ENCODE data around the gene TEX29.

TEX29 gene

DNA sequence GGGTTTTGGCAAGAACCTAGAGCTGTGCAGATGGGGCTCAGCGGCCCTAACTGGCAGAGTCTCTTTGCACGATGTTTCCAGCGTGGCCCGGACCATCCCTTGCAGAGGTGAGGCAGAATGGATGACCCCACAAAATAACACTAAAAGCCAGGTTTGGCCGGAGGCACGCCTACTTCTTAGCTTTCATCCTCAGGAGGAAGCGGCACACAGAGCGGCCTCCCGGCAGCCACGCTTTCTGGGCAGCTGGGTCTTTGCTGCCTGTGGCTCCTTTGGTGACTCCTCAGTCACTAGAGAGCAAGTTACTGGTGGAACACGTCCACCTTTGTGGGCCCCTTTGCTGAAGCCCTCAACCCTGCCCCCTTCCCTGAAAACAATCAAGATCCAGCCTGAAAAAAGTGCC, 25.2 kb downstream of the TEX29 start:
- TF ChIP-seq, protein P1, sequence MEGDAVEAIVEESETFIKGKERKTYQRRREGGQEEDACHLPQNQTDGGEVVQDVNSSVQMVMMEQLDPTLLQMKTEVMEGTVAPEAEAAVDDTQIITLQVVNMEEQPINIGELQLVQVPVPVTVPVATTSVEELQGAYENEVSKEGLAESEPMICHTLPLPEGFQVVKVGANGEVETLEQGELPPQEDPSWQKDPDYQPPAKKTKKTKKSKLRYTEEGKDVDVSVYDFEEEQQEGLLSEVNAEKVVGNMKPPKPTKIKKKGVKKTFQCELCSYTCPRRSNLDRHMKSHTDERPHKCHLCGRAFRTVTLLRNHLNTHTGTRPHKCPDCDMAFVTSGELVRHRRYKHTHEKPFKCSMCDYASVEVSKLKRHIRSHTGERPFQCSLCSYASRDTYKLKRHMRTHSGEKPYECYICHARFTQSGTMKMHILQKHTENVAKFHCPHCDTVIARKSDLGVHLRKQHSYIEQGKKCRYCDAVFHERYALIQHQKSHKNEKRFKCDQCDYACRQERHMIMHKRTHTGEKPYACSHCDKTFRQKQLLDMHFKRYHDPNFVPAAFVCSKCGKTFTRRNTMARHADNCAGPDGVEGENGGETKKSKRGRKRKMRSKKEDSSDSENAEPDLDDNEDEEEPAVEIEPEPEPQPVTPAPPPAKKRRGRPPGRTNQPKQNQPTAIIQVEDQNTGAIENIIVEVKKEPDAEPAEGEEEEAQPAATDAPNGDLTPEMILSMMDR (IDR thresholded peaks at IDR 0.05; ENCODE audit: insufficient read depth, low read length, poor library complexity, severe bottlenecking) = no peak
- Histone ChIP-seq H3K36me3 (ENCODE audit: control insufficient read depth, insufficient read depth, low read length) (no peaks in the 10 kb centered on the region), H3K4me3 (replicated peaks; ENCODE audit: low read depth, low read length) (no peak overlapping the region), H3K27me3 (replicated peaks; ENCODE audit: control insufficient read depth, insufficient read depth, low read length) (no peaks in the 10 kb centered on the region)
- DNase-seq (ENCODE audit: extremely low read depth, insufficient read length) = no peak

DNA sequence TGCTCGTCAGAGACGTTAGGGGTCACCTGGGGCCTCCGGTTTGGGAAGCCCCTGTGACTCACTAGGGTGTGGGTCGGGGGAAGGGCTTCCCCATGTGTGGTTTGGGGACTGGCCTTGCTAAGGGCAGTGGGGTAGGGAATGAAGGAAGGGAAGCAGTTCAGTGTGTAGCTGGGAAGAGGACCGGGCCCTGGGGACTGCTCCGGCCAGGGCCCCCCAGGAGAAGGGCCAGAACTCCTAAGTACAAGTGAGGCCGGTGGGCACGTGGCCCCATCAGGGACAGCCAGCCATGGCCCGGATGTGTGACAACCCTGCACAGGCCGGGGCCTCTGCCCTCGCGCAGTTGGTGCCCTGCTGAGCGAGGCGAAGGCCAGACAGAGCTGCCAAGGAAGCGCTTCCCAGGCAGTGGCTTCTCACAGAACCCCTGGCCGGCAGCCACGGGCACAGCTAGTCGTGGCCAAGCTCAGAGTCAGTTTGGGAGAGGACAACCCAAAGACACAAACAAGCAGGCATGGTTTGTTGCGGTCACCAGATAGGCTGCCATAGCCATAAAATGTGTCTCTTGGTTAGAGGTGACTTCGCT, 25.7 kb downstream of the TEX29 start:
- Histone ChIP-seq H3K4me3 (replicated peaks; ENCODE audit: low read depth, low read length) (no peak overlapping the region), H3K36me3 (ENCODE audit: control insufficient read depth, insufficient read depth, low read length) (no peaks in the 10 kb centered on the region), H3K27me3 (replicated peaks; ENCODE audit: control insufficient read depth, insufficient read depth, low read length) (no peaks in the 10 kb centered on the region)
- no peak for DNase-seq (ENCODE audit: extremely low read depth, insufficient read length)
- TF ChIP-seq, protein P1 (IDR thresholded peaks at IDR 0.05; ENCODE audit: insufficient read depth, low read length, poor library complexity, severe bottlenecking) = no peak

DNA sequence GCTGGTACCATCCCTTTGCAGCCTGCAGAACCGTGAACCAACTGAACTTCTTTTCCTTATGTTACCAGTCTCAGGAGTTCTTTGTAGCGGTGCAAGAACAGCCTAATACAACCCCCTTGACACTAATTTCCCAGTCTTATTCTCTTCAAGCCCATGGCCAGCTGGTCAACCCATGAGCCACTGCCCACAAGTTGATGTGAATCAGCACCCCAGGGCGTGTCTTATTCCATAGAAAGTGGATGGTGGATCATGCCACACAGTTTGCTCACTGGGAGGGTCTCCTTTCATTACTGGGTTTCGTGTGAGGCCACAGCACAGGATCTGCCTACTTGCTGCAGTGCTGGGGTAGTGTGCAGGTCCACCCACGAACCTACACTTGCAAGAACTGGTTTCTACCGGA, 27.0 kb downstream of the TEX29 start:
- DNase-seq (ENCODE audit: extremely low read depth, insufficient read length) = no peak
- TF ChIP-seq, protein P1 (IDR thresholded peaks at IDR 0.05; ENCODE audit: insufficient read depth, low read length, poor library complexity, severe bottlenecking) = no peak
- Histone ChIP-seq H3K4me3 (replicated peaks; ENCODE audit: low read depth, low read length) (no peak overlapping the region), H3K27me3 (replicated peaks; ENCODE audit: control insufficient read depth, insufficient read depth, low read length) (no peaks in the 10 kb centered on the region), H3K36me3 (ENCODE audit: control insufficient read depth, insufficient read depth, low read length) (no peaks in the 10 kb centered on the region)

DNA sequence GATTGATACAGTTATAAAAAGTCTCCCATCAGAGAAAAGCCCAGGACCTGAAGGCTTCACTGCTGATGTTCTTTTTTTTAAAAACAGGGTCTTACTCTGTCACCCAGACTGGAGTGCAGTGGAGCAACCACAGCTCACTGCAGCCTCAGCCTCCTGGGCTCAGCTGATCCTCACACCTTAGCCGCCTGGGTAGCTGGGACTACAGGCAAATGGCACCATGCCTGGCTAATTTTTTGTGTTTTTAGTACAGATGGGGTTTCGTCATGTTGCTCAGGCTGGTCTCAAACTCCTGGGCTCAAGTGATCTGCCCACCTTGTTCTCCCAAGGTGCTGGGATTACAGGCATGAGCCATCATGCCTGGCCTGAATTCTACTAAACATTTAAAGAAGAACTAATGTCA, 33.1 kb downstream of the TEX29 start:
- no peak overlapping the region for H3K4me3 ChIP-seq (replicated peaks; ENCODE audit: low read depth, low read length)
- no peaks in the 10 kb centered on the region for H3K27me3 ChIP-seq (replicated peaks; ENCODE audit: control insufficient read depth, insufficient read depth, low read length)
- no peak for DNase-seq (ENCODE audit: extremely low read depth, insufficient read length)
- no peaks in the 10 kb centered on the region for H3K36me3 ChIP-seq (ENCODE audit: control insufficient read depth, insufficient read depth, low read length)
- TF ChIP-seq, protein P1 (IDR thresholded peaks at IDR 0.05; ENCODE audit: insufficient read depth, low read length, poor library complexity, severe bottlenecking) = no peak

DNA sequence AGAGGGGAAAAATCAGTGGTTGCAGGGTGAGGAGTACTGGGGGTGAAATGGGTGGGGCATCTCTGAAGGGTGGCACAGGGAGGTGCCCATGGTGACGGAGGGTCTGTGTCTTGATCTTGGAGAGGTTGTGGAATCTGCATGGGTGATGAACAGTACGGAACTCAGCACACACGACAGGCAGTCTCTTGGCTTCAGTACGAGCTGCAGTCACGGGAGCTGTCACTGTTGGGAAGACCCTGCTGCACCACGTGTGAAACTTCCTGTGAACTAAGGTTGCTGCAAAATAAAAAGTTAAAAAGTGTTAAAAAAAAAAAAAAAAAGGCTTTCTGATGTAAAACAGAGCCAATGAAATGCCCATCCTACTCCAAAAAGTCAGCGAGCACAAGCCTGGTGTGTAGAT, 34.3 kb downstream of the TEX29 start:
- Histone ChIP-seq H3K4me3 (replicated peaks; ENCODE audit: low read depth, low read length) (no peak overlapping the region), H3K36me3 (ENCODE audit: control insufficient read depth, insufficient read depth, low read length) (no peaks in the 10 kb centered on the region), H3K27me3 (replicated peaks; ENCODE audit: control insufficient read depth, insufficient read depth, low read length) (no peaks in the 10 kb centered on the region)
- DNase-seq (ENCODE audit: extremely low read depth, insufficient read length) = no peak
- TF ChIP-seq, protein P1 (IDR thresholded peaks at IDR 0.05; ENCODE audit: insufficient read depth, low read length, poor library complexity, severe bottlenecking) = no peak

GRCh38 chr13:111356795-111357194, 36.4 kb downstream of the TEX29 start:
- Histone ChIP-seq H3K36me3 (ENCODE audit: control insufficient read depth, insufficient read depth, low read length) (no peaks in the 10 kb centered on the region), H3K4me3 (replicated peaks; ENCODE audit: low read depth, low read length) (no peak overlapping the region), H3K27me3 (replicated peaks; ENCODE audit: control insufficient read depth, insufficient read depth, low read length) (no peaks in the 10 kb centered on the region; the same call in 1 of the 2 replicates)
- DNase-seq (ENCODE audit: extremely low read depth, insufficient read length) = no peak
- TF ChIP-seq, protein P1 (IDR thresholded peaks at IDR 0.05; ENCODE audit: insufficient read depth, low read length, poor library complexity, severe bottlenecking) = no peak

Measured in GM06990 (cell line).